Gastroesophageal sphincter (tissue), 4 donors: Measurements from ENCODE around the gene ELOF1. TPM values are rescaled to one million over a fixed set of nuclear protein-coding genes. Genes with fewer than 3 reads are reported as not detected.

Experiments used
- ATAC-seq: fragments of 150-250 bp; one replicate; pipeline ENCODE4 v1.9.1; 2016; ENCODE audit warnings: mild to moderate bottlenecking, moderate library complexity
- H3K27ac ChIP-seq, 4 donors: fragments of 200-600 bp; sonication (generic) in 3 of 4; 1 replicate in 3 of 4; 2 replicates in 1 of 4; pipeline ENCODE4 v1.5.1; 2016 to 2019
- H3K27me3 ChIP-seq: fragments of 200-600 bp; sonication (generic); one replicate; pipeline ENCODE4 v1.5.1; 2019
- H3K36me3 ChIP-seq, 2 donors: fragments of 200-600 bp; sonication (generic); one replicate each; pipeline ENCODE4 v1.5.1; 2019; ENCODE audit warnings: control low read depth in 1 of 2
- H3K4me1 ChIP-seq, 3 donors: fragments of 200-600 bp; sonication (generic); 1 replicate in 2 of 3; 2 replicates in 1 of 3; pipeline ENCODE4 v1.5.1; 2016 to 2019; ENCODE audit warnings: control low read depth in 2 of 3
- H3K4me3 ChIP-seq, 2 donors: fragments of 200-600 bp; sonication (generic); one replicate each; pipeline ENCODE4 v1.5.1; 2019; ENCODE audit warnings: mild to moderate bottlenecking in 1 of 2, moderate library complexity in 1 of 2
- H3K9me3 ChIP-seq, 3 donors: fragments of 200-600 bp; sonication (generic); one replicate each; pipeline ENCODE4 v1.5.1; 2017 to 2019; ENCODE audit warnings: control low read depth in 2 of 3
- CTCF ChIP-seq, 4 experiments: fragments of 200-600 bp in 2 of 4; fragments of 450-650 bp in 2 of 4; sonication (generic) in 1 of 4; IDR thresholded peaks; one replicate each; pipeline ENCODE4 v1.5.1; 2017 to 2019; ENCODE audit warnings: antibody characterized with exemption in 4 of 4, mild to moderate bottlenecking in 2 of 4, moderate library complexity in 2 of 4
- EP300 ChIP-seq: sonication (generic); formaldehyde crosslinking; IDR thresholded peaks from one replicate; pipeline ENCODE4 v1.6.1; 2017; ENCODE audit warnings: antibody characterized with exemption, mild to moderate bottlenecking
- POLR2A ChIP-seq, 2 donors: fragments of 450-650 bp; IDR thresholded peaks; one replicate each; pipeline ENCODE4 v1.6.1; 2017; ENCODE audit warnings: antibody characterized with exemption in 2 of 2, mild to moderate bottlenecking in 2 of 2, moderate library complexity in 1 of 2
- POLR2AphosphoS5 ChIP-seq: sonication (generic); formaldehyde crosslinking; IDR thresholded peaks from one replicate; pipeline ENCODE4 v1.6.1; 2017; ENCODE audit warnings: antibody characterized with exemption
- WGBS, 2 donors: methylation state at CpG; one replicate each; pipeline ENCODE4 v1.1.5; 2018; ENCODE audit warnings: low coverage in 1 of 2; 5-methylcytosine and 5-hydroxymethylcytosine counted together
- total RNA-seq, 4 donors: library from RNA; depleted of rRNA; stranded (reverse); fragments of >200 nt; gene quantifications; one replicate each; pipeline ENCODE4 v1.1.0, GENCODE V29; 2016

Gene ELOF1
- total RNA-seq, 4 donors from 2014 or later: 19.1 to 49.4 (median 32.0) TPM

- Histone ChIP-seq H3K9me3 (no peaks in the 10 kb centered on the region), H3K27ac (peak overlapping the region in 1 of 4 donors; percentile 15)
Observed at GRCh38 chr19:11587302-11587974, 28.4 kb upstream of the ELOF1 start.

GRCh38 chr19:11586331-11586730, 27.3 kb upstream of the ELOF1 start:
- WGBS, 2 donors: 83 to 100% methylated on average over 1 of the region's 6 CpGs
- Histone ChIP-seq H3K27me3 (no peaks in the 10 kb centered on the region), H3K27ac (no peak overlapping the region), H3K36me3 (no peaks in the 10 kb centered on the region), H3K4me1 (peaks cover 0 to 6% (median 0%) of the 10 kb centered on the region in 3 donors), H3K4me3 (no peak overlapping the region), H3K9me3 (no peaks in the 10 kb centered on the region)
- ATAC-seq: no peak
- TF ChIP-seq CTCF (IDR thresholded peaks at IDR 0.05) (no peak), POLR2AphosphoS5 (no peak)

More at GRCh38 chr19:11587302-11587974, 28.4 kb upstream of the ELOF1 start:
- TF ChIP-seq EP300 (no peak), CTCF (IDR thresholded peaks at IDR 0.05) (peak in 3 of 4 experiments; percentile 88 to 94 (median 93))
- Histone ChIP-seq H3K4me1 (peaks cover 0 to 6% (median 0%) of the 10 kb centered on the region in 3 donors), H3K27me3 (no peaks in the 10 kb centered on the region), H3K4me3 (no peak overlapping the region), H3K36me3 (no peaks in the 10 kb centered on the region)
- WGBS, 2 donors: 0% methylated on average over 6 to 7 of the region's 7 CpGs
- peak; percentile 87 for ATAC-seq

- Histone ChIP-seq H3K27ac (no peak overlapping the region), H3K27me3 (peaks cover 26% of the 10 kb centered on the region), H3K4me3 (no peak overlapping the region), H3K4me1 (peaks cover 0 to 13% (median 4%) of the 10 kb centered on the region in 3 donors), H3K9me3 (no peaks in the 10 kb centered on the region), H3K36me3 (no peaks in the 10 kb centered on the region)
- TF ChIP-seq POLR2AphosphoS5: no peak
- TF ChIP-seq EP300: no peak
- no peak for TF ChIP-seq POLR2A (IDR thresholded peaks at IDR 0.05)
- TF ChIP-seq CTCF (IDR thresholded peaks at IDR 0.05): no peak
- 12 to 56% methylated on average over 3 of the region's 3 CpGs for WGBS, 2 donors
- ATAC-seq: no peak
Observed at GRCh38 chr19:11581740-11582139, 22.7 kb upstream of the ELOF1 start.

- Histone ChIP-seq H3K27me3 (peaks cover 26% of the 10 kb centered on the region), H3K4me3 (no peak overlapping the region), H3K4me1 (peaks cover 0 to 13% (median 4%) of the 10 kb centered on the region in 3 donors), H3K9me3 (no peaks in the 10 kb centered on the region), H3K27ac (no peak overlapping the region), H3K36me3 (no peaks in the 10 kb centered on the region)
- 60 to 72% methylated on average over 2 to 4 of the region's 4 CpGs for WGBS, 2 donors
- TF ChIP-seq POLR2A (IDR thresholded peaks at IDR 0.05) (no peak), EP300 (no peak), POLR2AphosphoS5 (no peak), CTCF (IDR thresholded peaks at IDR 0.05) (no peak)
- no peak for ATAC-seq
Observed at GRCh38 chr19:11580116-11580515, 21.1 kb upstream of the ELOF1 start.
